Mucosa of stomach (tissue), 1 donor: ENCODE results near the gene C1orf210.

Experiments used
- H3K27me3 ChIP-seq: one replicate; pipeline ENCODE4 v1.7.0; 2013; ENCODE audit warnings: mild to moderate bottlenecking, low read length; ENCODE audit not compliant: control insufficient read depth, insufficient read depth
- H3K36me3 ChIP-seq: one replicate; pipeline ENCODE4 v1.7.0; 2013; ENCODE audit warnings: low read length; ENCODE audit not compliant: control insufficient read depth, insufficient read depth
- H3K4me1 ChIP-seq: one replicate; pipeline ENCODE4 v1.7.0; 2013; ENCODE audit warnings: mild to moderate bottlenecking, low read length; ENCODE audit not compliant: control insufficient read depth, insufficient read depth
- H3K4me3 ChIP-seq: one replicate; pipeline ENCODE4 v1.7.0; 2013; ENCODE audit warnings: low read length
- H3K9ac ChIP-seq: one replicate; pipeline ENCODE4 v1.7.0; 2013; ENCODE audit warnings: mild to moderate bottlenecking, low read length, moderate library complexity
- H3K9me3 ChIP-seq: one replicate; pipeline ENCODE4 v1.7.0; 2013; ENCODE audit warnings: mild to moderate bottlenecking, low read length, moderate library complexity; ENCODE audit not compliant: control insufficient read depth
- donor health status: Pancreatic carcinoma.

C1orf210 gene

DNA sequence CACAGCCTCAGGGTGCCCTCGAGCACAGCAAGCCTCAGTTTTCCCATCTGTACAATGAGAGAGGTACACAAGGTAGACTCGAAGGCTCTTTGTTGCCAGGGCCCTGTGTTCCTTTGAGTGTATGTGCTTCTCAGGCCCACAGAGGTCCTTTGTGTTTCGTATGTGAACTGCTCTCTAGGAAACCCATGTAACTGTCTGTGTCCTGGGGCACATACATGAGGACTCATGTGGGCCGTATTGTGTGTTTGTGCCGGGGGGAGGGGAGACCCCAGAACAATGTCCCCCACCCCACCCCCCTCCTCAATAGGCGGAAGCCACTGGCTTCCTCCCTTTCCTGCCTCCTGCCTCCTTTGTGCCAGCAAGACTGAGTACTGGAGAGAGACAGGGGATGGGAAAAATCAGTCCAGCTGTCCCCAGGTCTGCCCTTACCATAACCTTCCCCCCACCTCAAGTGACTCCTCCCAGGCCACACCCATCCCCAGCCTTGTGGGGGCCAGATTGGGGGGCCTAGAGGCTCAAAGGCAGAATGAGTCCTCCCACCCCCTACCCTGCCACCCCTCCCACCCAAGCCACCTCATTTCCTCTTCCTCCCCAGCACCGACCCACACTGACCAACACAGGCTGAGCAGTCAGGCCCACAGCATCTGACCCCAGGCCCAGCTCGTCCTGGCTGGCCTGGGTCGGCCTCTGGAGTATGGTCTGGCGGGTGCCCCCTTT, 15.2 kb upstream of the C1orf210 start, which contains the start of gene TIE1:
Gene TIE1 (plus strand): TSS at position 605 of the 717 bp plus-strand sequence. CDS start 90 bp downstream, at position 695.
- Histone ChIP-seq H3K4me1 (peaks cover 23% of the 10 kb centered on the region), H3K36me3 (no peaks in the 10 kb centered on the region), H3K9ac (no peak within 1 kb of the TSS), H3K27me3 (no peaks in the 10 kb centered on the region), H3K4me3 (no peak within 1 kb of the TSS), H3K9me3 (no peaks in the 10 kb centered on the region)

DNA sequence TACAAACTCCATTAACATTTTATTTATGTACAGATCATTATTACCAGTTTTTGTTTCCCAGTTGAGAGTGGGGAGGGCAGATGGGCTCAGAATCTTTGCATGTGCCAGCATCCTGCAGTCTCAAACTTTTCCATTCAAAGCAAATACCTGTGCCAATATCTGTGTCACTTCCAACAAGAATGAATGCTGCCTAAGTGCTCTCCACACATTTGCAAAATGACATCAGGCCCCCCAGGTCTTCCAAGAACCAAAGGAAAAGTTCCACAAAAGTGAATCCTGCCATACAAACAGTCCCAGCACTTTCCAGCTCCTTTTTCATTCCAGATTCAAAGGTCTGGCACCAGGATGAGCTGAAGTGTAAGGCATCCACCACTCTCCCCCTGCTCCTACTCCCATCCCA, 13.7 kb upstream of the C1orf210 start:
- Histone ChIP-seq H3K9me3 (no peaks in the 10 kb centered on the region), H3K27me3 (no peaks in the 10 kb centered on the region), H3K4me1 (peaks cover 30% of the 10 kb centered on the region), H3K9ac (no peak overlapping the region), H3K4me3 (no peak overlapping the region), H3K36me3 (no peaks in the 10 kb centered on the region)

GRCh38 chr1:43298055-43298454, 12.7 kb upstream of the C1orf210 start:
- Histone ChIP-seq H3K4me3 (no peak overlapping the region), H3K27me3 (no peaks in the 10 kb centered on the region), H3K36me3 (no peaks in the 10 kb centered on the region), H3K4me1 (peaks cover 28% of the 10 kb centered on the region), H3K9ac (no peak overlapping the region), H3K9me3 (no peaks in the 10 kb centered on the region)

- H3K4me3 ChIP-seq: no peak overlapping the region
- peaks cover 22% of the 10 kb centered on the region for H3K4me1 ChIP-seq
- no peak overlapping the region for H3K9ac ChIP-seq
- no peaks in the 10 kb centered on the region for H3K36me3 ChIP-seq
- no peaks in the 10 kb centered on the region for H3K27me3 ChIP-seq
- no peaks in the 10 kb centered on the region for H3K9me3 ChIP-seq
These were observed 10.8 kb upstream of the C1orf210 start for GRCh38 chr1:43296207-43296606.

DNA sequence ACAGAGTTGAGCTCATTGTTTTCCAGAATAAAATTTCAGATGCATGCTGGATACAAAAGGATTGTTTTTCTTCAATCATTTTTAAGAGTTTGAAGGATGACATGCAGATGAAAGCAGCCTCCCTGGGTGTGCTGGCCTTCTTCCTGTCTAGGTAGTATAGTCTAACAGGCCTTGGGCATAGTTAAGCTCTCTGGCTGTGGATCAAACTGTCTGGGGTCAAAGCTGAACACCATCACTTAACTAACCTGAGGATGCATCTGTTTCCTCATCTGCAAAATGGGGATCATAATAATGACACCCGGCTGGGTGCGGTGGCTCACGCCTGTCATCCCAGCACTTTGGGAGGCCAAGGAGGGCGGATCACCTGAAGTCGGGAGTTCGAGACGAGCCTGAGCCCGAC, 9.4 kb upstream of the C1orf210 start:
- no peak overlapping the region for H3K9ac ChIP-seq
- H3K27me3 ChIP-seq: no peaks in the 10 kb centered on the region
- H3K4me1 ChIP-seq: peaks cover 28% of the 10 kb centered on the region
- no peak overlapping the region for H3K4me3 ChIP-seq
- no peaks in the 10 kb centered on the region for H3K9me3 ChIP-seq
- H3K36me3 ChIP-seq: no peaks in the 10 kb centered on the region

DNA sequence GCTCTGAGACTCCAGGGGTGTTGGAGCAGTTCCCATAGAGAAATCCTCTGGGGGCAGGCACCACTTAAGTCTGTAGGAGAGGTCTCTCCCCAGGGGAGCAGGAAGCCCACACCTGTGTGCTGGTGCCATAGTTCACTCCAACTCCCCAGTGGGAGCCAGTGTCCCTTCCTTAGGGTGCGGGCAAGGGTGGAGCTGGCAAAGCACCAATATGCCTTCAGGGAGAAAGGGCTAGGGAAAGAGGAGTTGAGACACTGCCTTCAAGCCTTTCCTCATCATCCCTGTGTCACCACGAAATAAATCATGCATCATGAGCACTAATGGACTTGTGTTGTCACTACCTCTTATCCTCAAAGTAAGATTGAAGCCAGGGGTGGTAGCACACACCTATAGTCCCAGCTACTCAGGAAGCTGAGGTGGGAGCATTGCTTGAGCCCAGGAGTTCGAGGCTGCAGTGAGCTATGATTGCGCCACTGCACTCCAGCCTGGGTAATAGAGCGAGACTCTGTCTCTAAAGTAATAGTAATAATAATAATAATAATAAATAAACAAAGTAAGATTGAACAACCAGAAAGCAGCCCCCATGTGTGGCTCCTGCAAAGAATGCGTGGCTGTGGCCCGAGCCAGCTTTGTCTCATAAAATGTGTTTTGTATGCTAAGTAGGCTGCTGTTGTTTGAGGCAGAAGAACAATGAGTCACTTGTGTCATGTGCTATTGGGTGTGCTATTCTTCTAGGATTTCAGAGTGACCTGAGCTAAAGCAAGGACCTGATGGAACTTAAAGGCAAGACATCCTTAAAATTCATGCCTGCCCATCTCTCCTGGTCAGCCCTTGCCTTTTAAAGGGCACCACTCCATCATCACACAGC, 8.7 kb upstream of the C1orf210 start:
- Histone ChIP-seq H3K9ac (no peak overlapping the region), H3K27me3 (no peaks in the 10 kb centered on the region), H3K9me3 (no peaks in the 10 kb centered on the region), H3K36me3 (no peaks in the 10 kb centered on the region), H3K4me3 (no peak overlapping the region), H3K4me1 (peaks cover 30% of the 10 kb centered on the region)

GRCh38 chr1:43293176-43293575, 7.8 kb upstream of the C1orf210 start:
- Histone ChIP-seq H3K27me3 (no peaks in the 10 kb centered on the region), H3K36me3 (no peaks in the 10 kb centered on the region), H3K9ac (no peak overlapping the region), H3K4me3 (no peak overlapping the region), H3K9me3 (no peaks in the 10 kb centered on the region), H3K4me1 (peaks cover 38% of the 10 kb centered on the region)

DNA sequence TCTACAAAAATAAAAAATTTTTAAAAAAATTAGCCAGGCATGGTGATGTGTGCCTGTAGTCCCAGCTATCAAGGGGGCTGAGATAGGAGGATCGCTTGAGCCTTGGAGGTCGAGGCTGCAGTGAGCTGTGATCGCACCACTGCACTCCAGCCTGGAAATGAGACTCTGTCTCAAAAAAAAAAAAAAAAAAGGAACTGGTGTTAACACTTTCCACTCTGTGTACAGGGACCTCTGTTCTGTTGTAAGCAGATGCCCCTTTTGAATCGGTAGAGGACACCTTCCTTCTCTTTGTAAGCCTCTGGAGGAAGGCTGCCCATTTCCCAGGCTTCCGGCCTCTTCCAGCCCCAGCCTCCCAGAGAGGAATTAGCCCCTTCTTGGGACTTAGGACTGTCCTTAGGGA, 7.3 kb upstream of the C1orf210 start:
- Histone ChIP-seq H3K4me3 (no peak overlapping the region), H3K4me1 (peaks cover 38% of the 10 kb centered on the region), H3K36me3 (no peaks in the 10 kb centered on the region), H3K9me3 (no peaks in the 10 kb centered on the region), H3K9ac (no peak overlapping the region), H3K27me3 (no peaks in the 10 kb centered on the region)

GRCh38 chr1:43292216-43292615, 6.8 kb upstream of the C1orf210 start:
- Histone ChIP-seq H3K4me3 (no peak overlapping the region), H3K4me1 (peaks cover 38% of the 10 kb centered on the region), H3K27me3 (no peaks in the 10 kb centered on the region), H3K9me3 (no peaks in the 10 kb centered on the region), H3K36me3 (no peaks in the 10 kb centered on the region), H3K9ac (no peak overlapping the region)

DNA sequence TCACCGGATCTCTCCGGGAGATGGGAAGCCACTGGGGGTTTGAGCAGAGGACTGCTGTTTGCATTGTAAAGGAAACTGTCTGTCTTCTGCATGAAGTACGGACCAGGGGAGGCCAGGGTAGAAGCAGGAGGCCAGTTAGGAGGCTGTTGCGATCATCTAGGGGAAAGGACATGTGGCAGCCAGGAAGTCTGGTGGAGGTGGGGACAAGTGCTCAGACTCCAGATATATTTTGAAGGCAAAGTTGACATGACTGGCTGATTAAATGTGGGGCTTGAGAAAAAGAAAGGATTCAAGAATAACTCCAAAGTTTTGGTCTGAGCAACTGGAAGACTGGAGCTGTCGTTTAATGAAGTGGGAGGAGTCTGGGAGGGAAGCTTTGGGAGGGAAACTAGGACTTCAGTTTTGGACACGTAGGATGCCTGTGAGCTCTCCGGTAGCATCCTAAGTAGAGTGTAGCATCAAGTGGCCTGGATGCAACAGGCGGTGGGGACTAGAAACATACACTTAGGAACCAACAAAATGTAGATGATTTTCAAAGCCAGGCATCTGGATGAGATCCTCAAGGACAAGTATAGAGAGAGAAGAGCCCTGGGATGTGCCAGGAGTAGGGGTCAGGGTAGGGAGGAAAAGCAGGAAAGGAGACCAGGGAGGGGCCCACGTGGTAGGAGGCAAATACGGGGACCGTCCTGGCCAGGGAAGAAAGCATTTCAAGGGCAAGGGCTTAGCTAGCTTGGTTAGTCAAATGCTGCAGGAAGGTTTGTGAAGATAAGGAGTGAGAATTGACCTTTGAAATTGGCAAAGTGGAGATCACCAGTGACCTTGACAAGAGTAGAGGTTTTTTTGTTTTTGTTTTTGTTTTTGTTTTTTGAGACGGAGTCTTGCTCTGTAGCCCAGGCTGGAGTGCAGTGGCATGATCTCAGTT, 3.7 kb upstream of the C1orf210 start:
- peaks cover 40% of the 10 kb centered on the region for H3K4me1 ChIP-seq
- H3K27me3 ChIP-seq: peaks cover 6% of the 10 kb centered on the region
- no peak overlapping the region for H3K9ac ChIP-seq
- H3K36me3 ChIP-seq: no peaks in the 10 kb centered on the region
- no peak overlapping the region for H3K4me3 ChIP-seq
- H3K9me3 ChIP-seq: no peaks in the 10 kb centered on the region

DNA sequence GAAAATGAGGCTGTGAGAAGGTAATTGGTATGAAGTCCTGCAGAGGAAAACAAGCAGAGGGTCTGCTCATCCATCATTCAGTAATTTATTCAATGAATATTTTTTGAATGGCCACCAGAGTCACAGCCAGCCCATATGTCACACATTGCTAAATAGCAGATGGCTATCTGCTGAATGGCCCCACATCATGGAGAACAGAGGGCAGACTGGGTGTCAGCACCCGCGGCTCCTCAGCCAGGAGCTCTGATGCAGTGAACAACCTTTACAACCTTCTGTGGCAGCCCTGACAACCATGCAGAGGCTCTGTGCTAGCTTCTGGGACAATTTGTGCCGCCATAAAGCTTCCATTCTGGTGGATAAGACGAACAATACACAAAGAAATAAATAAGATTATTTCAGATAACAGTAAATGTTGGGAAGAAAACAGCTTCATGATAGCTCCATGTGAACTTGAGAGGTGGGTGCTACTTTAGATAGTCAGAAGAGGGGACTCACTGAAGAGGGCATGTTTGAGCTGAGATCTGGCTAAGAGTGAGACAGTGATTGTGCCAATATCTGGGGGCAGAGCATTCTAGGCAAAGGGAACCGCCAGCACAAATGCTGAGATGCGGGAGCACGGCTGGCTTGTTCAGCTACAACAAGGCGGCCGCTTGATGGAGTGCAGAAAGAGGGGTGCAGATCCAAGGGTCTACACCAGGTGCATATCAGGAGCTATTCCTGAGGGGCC, 2.8 kb upstream of the C1orf210 start:
- Histone ChIP-seq H3K36me3 (no peaks in the 10 kb centered on the region), H3K9ac (no peak overlapping the region), H3K4me1 (peaks cover 40% of the 10 kb centered on the region), H3K4me3 (no peak overlapping the region), H3K27me3 (peaks cover 6% of the 10 kb centered on the region), H3K9me3 (no peaks in the 10 kb centered on the region)
